Liver (tissue), 9 donors: Measurements from ENCODE around the gene TPSG1. TPM values are rescaled to one million over a fixed set of nuclear protein-coding genes. Genes with fewer than 3 reads are reported as not detected.
A peak's percentile ranks its signal among the peaks of the same experiment; 100 is the strongest.
"Not testable (repeated sequence)": the region's sequence is repeated elsewhere in the genome, so short reads cannot be mapped to it uniquely, and the experiment has no call there.

Source experiments
- DNase-seq: peaks from one replicate; pipeline ENCODE4 v3.0.0-alpha.2; 2017; ENCODE audit warnings: low spot score
- H3K27ac ChIP-seq, 2 donors: one replicate each; pipeline ENCODE4 v1.7.0; 2013; ENCODE audit warnings: inconsistent platforms in 2 of 2, low read length in 2 of 2, control low read depth in 1 of 2, low read depth in 1 of 2, mild to moderate bottlenecking in 1 of 2
- H3K27me3 ChIP-seq, 4 donors: one replicate each; pipeline versions ENCODE4 v1.6.1 to v1.7.0; 2013; ENCODE audit warnings: low read length in 3 of 4, inconsistent platforms in 1 of 4, mild to moderate bottlenecking in 1 of 4, moderate library complexity in 1 of 4; ENCODE audit not compliant: control insufficient read depth in 4 of 4, insufficient read depth in 4 of 4
- H3K36me3 ChIP-seq, 4 donors: one replicate each; pipeline versions ENCODE4 v1.6.1 to v1.7.0; 2013; ENCODE audit warnings: low read length in 3 of 4, mild to moderate bottlenecking in 3 of 4, low read depth in 1 of 4, moderate library complexity in 1 of 4; ENCODE audit not compliant: control insufficient read depth in 4 of 4, insufficient read depth in 3 of 4
- H3K4me1 ChIP-seq, 4 donors: one replicate each; pipeline versions ENCODE4 v1.6.1 to v1.7.0; 2013; ENCODE audit warnings: low read length in 3 of 4, mild to moderate bottlenecking in 3 of 4, moderate library complexity in 1 of 4; ENCODE audit not compliant: control insufficient read depth in 4 of 4, insufficient read depth in 4 of 4
- H3K4me3 ChIP-seq, 3 donors: one replicate each; pipeline versions ENCODE4 v1.6.1 to v1.7.0; 2013; ENCODE audit warnings: low read length in 3 of 3, control low read depth in 1 of 3, low read depth in 1 of 3, mild to moderate bottlenecking in 1 of 3
- H3K9ac ChIP-seq, 2 donors: one replicate each; pipeline ENCODE4 v1.7.0; 2013; ENCODE audit warnings: low read length in 2 of 2, mild to moderate bottlenecking in 2 of 2, moderate library complexity in 2 of 2, control low read depth in 1 of 2, low read depth in 1 of 2
- H3K9me3 ChIP-seq, 4 donors: one replicate each; pipeline versions ENCODE4 v1.6.1 to v1.7.0; 2013; ENCODE audit warnings: low read length in 3 of 4; ENCODE audit not compliant: control insufficient read depth in 4 of 4
- RXRA ChIP-seq, 2 donors: IDR thresholded peaks; 2 replicates each; pipeline ENCODE4 v1.6.1; 2017 to 2018; ENCODE audit warnings: antibody characterized with exemption in 2 of 2, mild to moderate bottlenecking in 1 of 2
- WGBS: extraction: QIAGEN DNeasy Blood & Tissue Kit; methylation state at CpG from one replicate; pipeline ENCODE4 v1.1.7; 2013; 5-methylcytosine and 5-hydroxymethylcytosine counted together
- polyA plus RNA-seq, 2 donors: library from polyadenylated mRNA; stranded (reverse) in 1 of 2; unstranded in 1 of 2; fragments of 200-250 nt in 1 of 2; fragments of >200 nt in 1 of 2; fragmentation: Nextera tagmentation in 1 of 2; extraction: Ambion mirVana in 1 of 2; gene quantifications; one replicate each; pipeline versions ENCODE4 v1.2.1 to v1.2.3, GENCODE V29; 2013 to 2015
- total RNA-seq, 2 donors: library from RNA; depleted of rRNA; stranded (reverse); fragments of >200 nt; gene quantifications; one replicate each; pipeline ENCODE4 v1.2.3, GENCODE V29; 2014
- donor health status: healthy.
- donor health status: healthy.
- donor health status: healthy.
- donor health status: healthy.
- donor health status: healthy.

The TPSG1 gene
- total and polyA plus RNA-seq, 4 donors: 0.55 TPM; not detected in 3

GRCh38 chr16:1230471-1231212 is 5.6 kb upstream of the TPSG1 start:
- not testable (repeated sequence) for H3K27ac ChIP-seq, H3K36me3 ChIP-seq, H3K9ac ChIP-seq, H3K4me1 ChIP-seq, H3K9me3 ChIP-seq, H3K27me3 ChIP-seq, DNase-seq, H3K4me3 ChIP-seq
- 84% methylated on average over 17 of the region's 17 CpGs for WGBS

GRCh38 chr16:1230084-1230470 is 5.0 kb upstream of the TPSG1 start, which contains the start of gene TPSB2:
Gene TPSB2, minus strand, starts transcription at chr16:1230184. Its CDS starts 233 bp downstream, at chr16:1229951.
- WGBS: 100% methylated on average over 1 of the region's 11 CpGs
- H3K27ac ChIP-seq, H3K4me3 ChIP-seq, H3K9ac ChIP-seq, H3K36me3 ChIP-seq, H3K9me3 ChIP-seq, H3K27me3 ChIP-seq, H3K4me1 ChIP-seq, DNase-seq: not testable (repeated sequence)

- not testable (repeated sequence) for H3K27ac ChIP-seq, H3K9me3 ChIP-seq, DNase-seq, H3K27me3 ChIP-seq, H3K4me1 ChIP-seq, H3K9ac ChIP-seq, H3K4me3 ChIP-seq, H3K36me3 ChIP-seq
- WGBS: 76% methylated on average over 9 of the region's 13 CpGs
Observed at GRCh38 chr16:1229476-1229875, 4.4 kb upstream of the TPSG1 start.

GRCh38 chr16:1228227-1228626 is 3.2 kb upstream of the TPSG1 start:
- not testable (repeated sequence) for DNase-seq, H3K27me3 ChIP-seq, H3K27ac ChIP-seq, H3K36me3 ChIP-seq, H3K4me1 ChIP-seq, H3K4me3 ChIP-seq, H3K9me3 ChIP-seq, H3K9ac ChIP-seq
- WGBS: 76% methylated on average over 7 of the region's 7 CpGs

- not testable (repeated sequence) for H3K4me3 ChIP-seq, DNase-seq, H3K4me1 ChIP-seq, H3K9ac ChIP-seq, H3K27ac ChIP-seq, H3K36me3 ChIP-seq, H3K27me3 ChIP-seq, H3K9me3 ChIP-seq
- 34% methylated on average over 13 of the region's 14 CpGs for WGBS
Observed at GRCh38 chr16:1226692-1227091, 1.6 kb upstream of the TPSG1 start.

GRCh38 chr16:1225728-1226311 is 752 bp upstream of the TPSG1 start:
- H3K27ac ChIP-seq, H3K36me3 ChIP-seq, H3K27me3 ChIP-seq, H3K9me3 ChIP-seq, H3K4me3 ChIP-seq, H3K4me1 ChIP-seq, DNase-seq, H3K9ac ChIP-seq: not testable (repeated sequence)
- TF ChIP-seq RXRA (IDR thresholded peaks at IDR 0.05): peak in 1 of 2 donors; percentile 50
- WGBS: 45% methylated on average over 24 of the region's 24 CpGs
